Suprapubic skin (tissue), 3 donors: ENCODE data around the gene SPACA7.

Source experiments
- POLR2AphosphoS5 ChIP-seq, 3 donors: sonication (generic); formaldehyde crosslinking; IDR thresholded peaks; one replicate each; pipeline ENCODE4 v1.6.1; 2017; ENCODE audit warnings: antibody characterized with exemption in 3 of 3
- TF ChIP-seq, protein P1 (sequence below), 2 donors: fragments of 200-600 bp in 1 of 2; fragments of 450-650 bp in 1 of 2; sonication (generic) in 1 of 2; IDR thresholded peaks; one replicate each; pipeline ENCODE4 v1.5.1; 2016 to 2019; ENCODE audit warnings: antibody characterized with exemption in 2 of 2, mild to moderate bottlenecking in 1 of 2, moderate library complexity in 1 of 2

DNA sequence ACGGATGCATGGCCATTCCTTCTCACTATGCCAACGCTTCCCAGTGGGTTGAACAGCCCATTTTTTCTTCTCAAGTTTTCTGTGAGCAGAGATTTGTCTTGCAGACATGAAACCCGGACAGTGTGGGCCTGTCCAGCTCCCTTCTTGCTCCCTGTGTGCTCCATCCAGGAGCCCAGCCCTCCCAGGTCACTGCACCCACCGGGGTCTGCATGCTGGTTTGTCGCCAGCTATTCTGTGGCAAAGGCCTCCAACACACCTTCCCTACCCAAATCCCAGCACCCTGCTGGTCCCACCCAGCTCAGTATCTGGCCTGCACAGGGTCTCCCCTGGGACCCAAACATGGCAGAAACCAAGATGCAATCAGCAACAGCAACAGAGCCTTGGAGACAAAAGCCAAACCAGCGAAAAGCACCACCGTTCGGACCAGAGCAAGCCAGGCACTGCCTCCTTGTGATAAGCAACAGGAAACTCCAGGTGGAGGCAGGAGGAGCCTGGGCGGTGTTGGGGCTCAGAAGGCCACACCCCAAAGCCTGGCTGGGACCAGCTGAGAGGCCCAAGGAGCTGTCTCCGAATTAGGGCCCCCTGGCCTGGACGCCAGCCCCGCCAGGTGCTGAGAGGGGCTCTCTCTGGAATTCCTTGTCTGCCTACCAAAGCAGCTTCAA lies 12.2 kb upstream of the SPACA7 start:
- no peak for TF ChIP-seq POLR2AphosphoS5 (IDR thresholded peaks at IDR 0.05)
- TF ChIP-seq, protein P1, sequence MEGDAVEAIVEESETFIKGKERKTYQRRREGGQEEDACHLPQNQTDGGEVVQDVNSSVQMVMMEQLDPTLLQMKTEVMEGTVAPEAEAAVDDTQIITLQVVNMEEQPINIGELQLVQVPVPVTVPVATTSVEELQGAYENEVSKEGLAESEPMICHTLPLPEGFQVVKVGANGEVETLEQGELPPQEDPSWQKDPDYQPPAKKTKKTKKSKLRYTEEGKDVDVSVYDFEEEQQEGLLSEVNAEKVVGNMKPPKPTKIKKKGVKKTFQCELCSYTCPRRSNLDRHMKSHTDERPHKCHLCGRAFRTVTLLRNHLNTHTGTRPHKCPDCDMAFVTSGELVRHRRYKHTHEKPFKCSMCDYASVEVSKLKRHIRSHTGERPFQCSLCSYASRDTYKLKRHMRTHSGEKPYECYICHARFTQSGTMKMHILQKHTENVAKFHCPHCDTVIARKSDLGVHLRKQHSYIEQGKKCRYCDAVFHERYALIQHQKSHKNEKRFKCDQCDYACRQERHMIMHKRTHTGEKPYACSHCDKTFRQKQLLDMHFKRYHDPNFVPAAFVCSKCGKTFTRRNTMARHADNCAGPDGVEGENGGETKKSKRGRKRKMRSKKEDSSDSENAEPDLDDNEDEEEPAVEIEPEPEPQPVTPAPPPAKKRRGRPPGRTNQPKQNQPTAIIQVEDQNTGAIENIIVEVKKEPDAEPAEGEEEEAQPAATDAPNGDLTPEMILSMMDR (IDR thresholded peaks at IDR 0.05) = no peak
